Measurements from ENCODE around the gene PRRC2A. TPM values are rescaled to one million over a fixed set of nuclear protein-coding genes. Genes with fewer than 3 reads are reported as not detected.

The PRRC2A gene
- total and polyA plus RNA-seq, 7 donors, result 28.8 to 109 (median 44.1) TPM

DNA sequence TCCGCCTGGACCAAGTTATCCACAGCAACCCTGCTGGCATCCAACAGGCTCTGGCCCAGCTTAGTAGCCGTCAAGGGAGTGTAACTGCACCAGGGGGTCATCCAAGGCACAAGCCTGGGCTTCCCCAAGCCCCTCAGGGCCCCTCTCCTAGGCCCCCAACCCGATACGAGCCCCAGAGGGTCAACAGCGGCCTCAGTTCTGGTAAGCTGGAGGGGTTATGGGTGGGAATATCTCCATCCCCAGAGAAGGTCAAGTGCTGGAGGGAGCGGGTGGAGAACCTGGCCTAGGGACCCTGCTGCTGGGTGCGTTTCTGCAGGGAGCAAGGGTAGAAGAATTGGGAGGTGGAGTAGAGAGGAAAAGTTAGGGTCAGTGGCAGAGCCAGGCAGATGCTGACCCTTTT lies 12.9 kb downstream of the PRRC2A start:
- H3K36me3 ChIP-seq, result peaks cover 62 to 100% (median 88%) of the 10 kb centered on the region in 4 donors
- no peaks in the 10 kb centered on the region for H3K9me3 ChIP-seq
- no peak overlapping the region for H3K4me3 ChIP-seq
- intact Hi-C loops (cut with DNase I), result no loop called here
- H3K27ac ChIP-seq, result no peak overlapping the region
- no peaks in the 10 kb centered on the region for H3K4me1 ChIP-seq
- H3K27me3 ChIP-seq, result no peaks in the 10 kb centered on the region
- DNase-seq, result no peak
- TF ChIP-seq EP300 (IDR thresholded peaks at IDR 0.05) (no peak), POLR2A (IDR thresholded peaks at IDR 0.05) (no peak), POLR2AphosphoS5 (IDR thresholded peaks at IDR 0.05) (peak in 2 of 4 donors; percentile 5 to 7)
- TF ChIP-seq, protein P1, sequence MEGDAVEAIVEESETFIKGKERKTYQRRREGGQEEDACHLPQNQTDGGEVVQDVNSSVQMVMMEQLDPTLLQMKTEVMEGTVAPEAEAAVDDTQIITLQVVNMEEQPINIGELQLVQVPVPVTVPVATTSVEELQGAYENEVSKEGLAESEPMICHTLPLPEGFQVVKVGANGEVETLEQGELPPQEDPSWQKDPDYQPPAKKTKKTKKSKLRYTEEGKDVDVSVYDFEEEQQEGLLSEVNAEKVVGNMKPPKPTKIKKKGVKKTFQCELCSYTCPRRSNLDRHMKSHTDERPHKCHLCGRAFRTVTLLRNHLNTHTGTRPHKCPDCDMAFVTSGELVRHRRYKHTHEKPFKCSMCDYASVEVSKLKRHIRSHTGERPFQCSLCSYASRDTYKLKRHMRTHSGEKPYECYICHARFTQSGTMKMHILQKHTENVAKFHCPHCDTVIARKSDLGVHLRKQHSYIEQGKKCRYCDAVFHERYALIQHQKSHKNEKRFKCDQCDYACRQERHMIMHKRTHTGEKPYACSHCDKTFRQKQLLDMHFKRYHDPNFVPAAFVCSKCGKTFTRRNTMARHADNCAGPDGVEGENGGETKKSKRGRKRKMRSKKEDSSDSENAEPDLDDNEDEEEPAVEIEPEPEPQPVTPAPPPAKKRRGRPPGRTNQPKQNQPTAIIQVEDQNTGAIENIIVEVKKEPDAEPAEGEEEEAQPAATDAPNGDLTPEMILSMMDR (IDR thresholded peaks at IDR 0.05), result no peak
- 93 to 96% methylated on average over 7 of the region's 7 CpGs for WGBS, 2 donors

GRCh38 chr6:31634131-31634530 lies 13.6 kb downstream of the PRRC2A start:
- WGBS, 2 donors, result 94% methylated on average over 3 of the region's 3 CpGs
- Histone ChIP-seq H3K27ac (no peak overlapping the region), H3K4me3 (no peak overlapping the region), H3K36me3 (peaks cover 63 to 98% (median 81%) of the 10 kb centered on the region in 4 donors), H3K27me3 (no peaks in the 10 kb centered on the region), H3K4me1 (no peaks in the 10 kb centered on the region), H3K9me3 (no peaks in the 10 kb centered on the region)
- intact Hi-C loops (cut with DNase I), result no loop called here
- DNase-seq, result no peak
- TF ChIP-seq EP300 (IDR thresholded peaks at IDR 0.05) (no peak), POLR2AphosphoS5 (IDR thresholded peaks at IDR 0.05) (no peak), POLR2A (IDR thresholded peaks at IDR 0.05) (no peak)
- TF ChIP-seq, protein P1 (IDR thresholded peaks at IDR 0.05), result no peak

- TF ChIP-seq POLR2A (IDR thresholded peaks at IDR 0.05) (no peak), EP300 (IDR thresholded peaks at IDR 0.05) (no peak)
- TF ChIP-seq, protein P1 (IDR thresholded peaks at IDR 0.05), result no peak
- Histone ChIP-seq H3K36me3 (peaks cover 66 to 98% (median 78%) of the 10 kb centered on the region in 4 donors), H3K4me3 (no peak overlapping the region), H3K9me3 (no peaks in the 10 kb centered on the region), H3K27me3 (no peaks in the 10 kb centered on the region), H3K27ac (no peak overlapping the region), H3K4me1 (no peaks in the 10 kb centered on the region)
- WGBS, 2 donors, result 82 to 91% methylated on average over 11 of the region's 11 CpGs
- no peak for DNase-seq
- intact Hi-C loops (cut with DNase I), result no loop called here
Measured at GRCh38 chr6:31634969-31635575, 14.6 kb downstream of the PRRC2A start.

- intact Hi-C loops (cut with DNase I), result no loop called here
- H3K9me3 ChIP-seq, result no peaks in the 10 kb centered on the region
- H3K4me1 ChIP-seq, result no peaks in the 10 kb centered on the region
- 80 to 87% methylated on average over 27 of the region's 27 CpGs for WGBS, 2 donors
- H3K27me3 ChIP-seq, result no peaks in the 10 kb centered on the region
- H3K4me3 ChIP-seq, result no peak overlapping the region
- DNase-seq, result no peak
- TF ChIP-seq EP300 (IDR thresholded peaks at IDR 0.05) (no peak), POLR2AphosphoS5 (IDR thresholded peaks at IDR 0.05) (no peak), POLR2A (IDR thresholded peaks at IDR 0.05) (no peak)
- TF ChIP-seq, protein P1 (IDR thresholded peaks at IDR 0.05), result no peak
- peaks cover 73 to 98% (median 79%) of the 10 kb centered on the region in 4 donors for H3K36me3 ChIP-seq
- peak overlapping the region in 1 of 4 donors; percentile 30 for H3K27ac ChIP-seq
Measured at GRCh38 chr6:31636698-31637596, 16.4 kb downstream of the PRRC2A start.

All from sigmoid colon (tissue), 7 donors.